ENCODE data around the gene CCDC83.

GRCh38 chr11:85937835-85938234 lies 82.7 kb downstream of the CCDC83 start:
- TF ChIP-seq CTCF (IDR thresholded peaks at IDR 0.05) (no peak), POLR2A (IDR thresholded peaks at IDR 0.05) (no peak)

All from lower leg skin (tissue), 3 donors.